ENCODE measurements around the gene LMCD1. TPM values are rescaled to one million over a fixed set of nuclear protein-coding genes. Genes with fewer than 3 reads are reported as not detected.

Gene LMCD1
- total RNA-seq, 4 donors from 2014 or later: 13.9 to 64.6 (median 25.6) TPM

- no peaks in the 10 kb centered on the region for H3K36me3 ChIP-seq
- no peak overlapping the region for H3K4me3 ChIP-seq (replicated peaks in 1 of 3)
- no peak for DNase-seq
- no peaks in the 10 kb centered on the region for H3K27me3 ChIP-seq
- H3K9me3 ChIP-seq: no peaks in the 10 kb centered on the region
- no peak overlapping the region for H3K27ac ChIP-seq
- 65 to 79% methylated on average over 3 of the region's 3 CpGs for WGBS, 2 donors
- H3K4me1 ChIP-seq: peaks cover 10 to 24% of the 10 kb centered on the region in 2 donors
- intact Hi-C loops (cut with DNase I): no loop called here
- TF ChIP-seq, protein P1, sequence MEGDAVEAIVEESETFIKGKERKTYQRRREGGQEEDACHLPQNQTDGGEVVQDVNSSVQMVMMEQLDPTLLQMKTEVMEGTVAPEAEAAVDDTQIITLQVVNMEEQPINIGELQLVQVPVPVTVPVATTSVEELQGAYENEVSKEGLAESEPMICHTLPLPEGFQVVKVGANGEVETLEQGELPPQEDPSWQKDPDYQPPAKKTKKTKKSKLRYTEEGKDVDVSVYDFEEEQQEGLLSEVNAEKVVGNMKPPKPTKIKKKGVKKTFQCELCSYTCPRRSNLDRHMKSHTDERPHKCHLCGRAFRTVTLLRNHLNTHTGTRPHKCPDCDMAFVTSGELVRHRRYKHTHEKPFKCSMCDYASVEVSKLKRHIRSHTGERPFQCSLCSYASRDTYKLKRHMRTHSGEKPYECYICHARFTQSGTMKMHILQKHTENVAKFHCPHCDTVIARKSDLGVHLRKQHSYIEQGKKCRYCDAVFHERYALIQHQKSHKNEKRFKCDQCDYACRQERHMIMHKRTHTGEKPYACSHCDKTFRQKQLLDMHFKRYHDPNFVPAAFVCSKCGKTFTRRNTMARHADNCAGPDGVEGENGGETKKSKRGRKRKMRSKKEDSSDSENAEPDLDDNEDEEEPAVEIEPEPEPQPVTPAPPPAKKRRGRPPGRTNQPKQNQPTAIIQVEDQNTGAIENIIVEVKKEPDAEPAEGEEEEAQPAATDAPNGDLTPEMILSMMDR (IDR thresholded peaks at IDR 0.05): no peak
- TF ChIP-seq POLR2A (IDR thresholded peaks at IDR 0.05): no peak
Observed at GRCh38 chr3:8485943-8486342, 15.7 kb upstream of the LMCD1 start.

GRCh38 chr3:8486434-8486833 lies 15.2 kb upstream of the LMCD1 start:
- Histone ChIP-seq H3K27ac (no peak overlapping the region), H3K9me3 (no peaks in the 10 kb centered on the region), H3K4me3 (replicated peaks in 1 of 3) (no peak overlapping the region), H3K4me1 (peaks cover 10 to 24% of the 10 kb centered on the region in 2 donors), H3K27me3 (no peaks in the 10 kb centered on the region), H3K36me3 (no peaks in the 10 kb centered on the region)
- intact Hi-C loops (cut with DNase I): no loop called here
- TF ChIP-seq POLR2A (IDR thresholded peaks at IDR 0.05): no peak
- TF ChIP-seq, protein P1 (IDR thresholded peaks at IDR 0.05): no peak
- DNase-seq: no peak
- WGBS, 2 donors: 89 to 91% methylated on average over 3 of the region's 3 CpGs

DNA sequence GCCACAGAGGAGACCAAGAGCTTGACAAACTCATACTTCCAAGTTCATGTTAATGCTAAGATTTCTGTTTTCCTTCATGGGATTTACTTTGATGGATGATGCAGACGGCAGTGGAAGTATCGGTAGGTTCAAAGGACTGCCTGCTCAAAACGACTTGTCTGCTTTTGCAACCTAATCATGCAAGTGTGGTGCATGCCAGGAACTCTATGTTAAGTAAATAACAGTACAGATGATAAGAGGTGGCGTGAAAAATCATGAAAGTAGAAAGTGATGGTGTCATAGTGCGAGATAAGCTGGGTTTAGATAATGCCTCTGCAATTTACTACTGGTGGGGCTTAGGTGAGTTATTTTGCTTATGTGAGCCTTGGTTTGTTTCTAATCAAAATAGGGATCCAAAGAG lies 14.7 kb upstream of the LMCD1 start:
- H3K9me3 ChIP-seq: no peaks in the 10 kb centered on the region
- TF ChIP-seq POLR2A (IDR thresholded peaks at IDR 0.05): no peak
- TF ChIP-seq, protein P1 (IDR thresholded peaks at IDR 0.05): no peak
- WGBS, 2 donors: 64 to 82% methylated on average over 5 of the region's 5 CpGs
- no peaks in the 10 kb centered on the region for H3K36me3 ChIP-seq
- no peaks in the 10 kb centered on the region for H3K27me3 ChIP-seq
- no peak for DNase-seq
- no peak overlapping the region for H3K27ac ChIP-seq
- intact Hi-C loops (cut with DNase I): no loop called here
- peaks cover 10 to 24% of the 10 kb centered on the region in 2 donors for H3K4me1 ChIP-seq
- H3K4me3 ChIP-seq (replicated peaks in 1 of 3): no peak overlapping the region

DNA sequence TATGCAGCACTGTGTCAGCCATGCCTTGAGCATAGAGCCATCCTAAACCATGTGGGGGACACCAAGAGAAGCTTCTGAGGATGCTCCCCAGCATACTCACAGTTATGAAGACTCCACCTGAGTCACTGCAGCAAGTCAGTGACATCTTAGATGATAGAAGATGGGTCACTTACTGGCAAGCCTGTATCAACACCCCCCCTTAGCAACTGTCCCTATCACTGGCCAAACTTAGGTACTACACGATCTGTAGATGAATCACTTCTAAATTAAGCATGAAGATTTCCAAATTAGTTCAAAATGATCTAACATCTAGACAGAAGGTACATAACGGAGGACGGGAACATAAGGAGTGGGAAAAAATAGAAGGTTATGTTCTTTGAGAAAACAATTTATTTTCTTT lies 13.2 kb upstream of the LMCD1 start:
- no peak for TF ChIP-seq POLR2A (IDR thresholded peaks at IDR 0.05)
- TF ChIP-seq, protein P1 (IDR thresholded peaks at IDR 0.05): no peak
- no peaks in the 10 kb centered on the region for H3K9me3 ChIP-seq
- WGBS, 2 donors: 84 to 88% methylated on average over 3 of the region's 3 CpGs
- H3K4me1 ChIP-seq: peaks cover 6 to 16% of the 10 kb centered on the region in 2 donors
- H3K4me3 ChIP-seq (replicated peaks in 1 of 3): no peak overlapping the region
- intact Hi-C loops (cut with DNase I): no loop called here
- H3K27ac ChIP-seq: no peak overlapping the region
- DNase-seq: no peak
- no peaks in the 10 kb centered on the region for H3K27me3 ChIP-seq
- H3K36me3 ChIP-seq: no peaks in the 10 kb centered on the region

GRCh38 chr3:8488877-8489276 lies 12.7 kb upstream of the LMCD1 start:
- 70 to 79% methylated on average over 5 of the region's 5 CpGs for WGBS, 2 donors
- no peak overlapping the region for H3K4me3 ChIP-seq (replicated peaks in 1 of 3)
- DNase-seq: no peak
- H3K36me3 ChIP-seq: no peaks in the 10 kb centered on the region
- H3K9me3 ChIP-seq: no peaks in the 10 kb centered on the region
- no peak overlapping the region for H3K27ac ChIP-seq
- intact Hi-C loops (cut with DNase I): no loop called here
- no peak for TF ChIP-seq POLR2A (IDR thresholded peaks at IDR 0.05)
- TF ChIP-seq, protein P1 (IDR thresholded peaks at IDR 0.05): no peak
- H3K4me1 ChIP-seq: peaks cover 3 to 11% of the 10 kb centered on the region in 2 donors
- no peaks in the 10 kb centered on the region for H3K27me3 ChIP-seq
